Pancreas (tissue), 10 donors: ENCODE data around the gene PSMB2. TPM values are rescaled to one million over a fixed set of nuclear protein-coding genes. Genes with fewer than 3 reads are reported as not detected.
"Not testable (repeated sequence)": the region's sequence is repeated elsewhere in the genome, so short reads cannot be mapped to it uniquely, and the experiment has no call there.

Experiments
- ATAC-seq, 4 donors: fragments of 200-7000 bp; cut with Tn5 transposase; one replicate each; pipeline versions ENCODE4 v1.8.0 to v1.9.1; 2020; ENCODE audit warnings: mild to moderate bottlenecking in 4 of 4, moderate library complexity in 4 of 4
- DNase-seq, 6 donors: peaks; one replicate each; pipeline ENCODE4 v3.0.0-alpha.2; 2020
- FAIRE-seq: peaks from 2 replicates; lab custom pipeline; 2012; peaks lifted over from hg19 to GRCh38; lab: Jason Lieb, UNC
- H3K27ac ChIP-seq, 4 donors: fragments of 200-600 bp; sonication (generic); 1 replicate in 3 of 4; 2 replicates in 1 of 4; pipeline versions ENCODE4 v1.5.0 to v1.8.0; 2020
- H3K27me3 ChIP-seq, 4 donors: fragments of 200-600 bp; one replicate each; pipeline ENCODE4 v1.8.0; 2021
- H3K36me3 ChIP-seq, 3 donors: fragments of 200-600 bp; sonication (generic) in 1 of 3; one replicate each; pipeline versions ENCODE4 v1.5.0 to v1.8.0; 2020 to 2021
- H3K4me1 ChIP-seq, 3 donors: fragments of 200-600 bp; one replicate each; pipeline ENCODE4 v1.8.0; 2021
- H3K4me3 ChIP-seq, 4 donors: fragments of 200-600 bp; sonication (generic) in 2 of 4; one replicate each; pipeline versions ENCODE4 v1.5.0 to v1.8.0; 2020 to 2021
- H3K9me3 ChIP-seq, 4 donors: fragments of 200-600 bp; one replicate each; pipeline ENCODE4 v1.8.0; 2021
- CTCF ChIP-seq, 4 donors: fragments of 200-600 bp; sonication (generic) in 3 of 4; IDR thresholded peaks; one replicate each; pipeline versions ENCODE4 v1.5.0 to v1.8.0; 2021; ENCODE audit warnings: antibody characterized with exemption in 4 of 4
- WGBS, 2 donors: extraction: QIAGEN DNeasy Blood & Tissue Kit; methylation state at CpG; one replicate each; pipeline ENCODE4 v1.1.7; 2013; 5-methylcytosine and 5-hydroxymethylcytosine counted together
- intact Hi-C, 3 donors: fragments of 100-400 bp; cut with DNase I; formaldehyde crosslinking; loops; one replicate each; pipeline versions ENCODE4 v1.11.1 to v1.14.2; 2022
- polyA plus RNA-seq, 2 donors: library from polyadenylated mRNA; stranded (reverse); fragments of 200-250 nt; gene quantifications; one replicate each; pipeline ENCODE4 v1.2.3, GENCODE V29; 2013
- total RNA-seq, 6 donors: library from RNA; stranded (reverse); fragmentation: NEBNext Ultra II Directional in 4 of 6; extraction: Animal tissue kit (Norgen Biotek cat#: 25700) in 4 of 6; gene quantifications; one replicate each; pipeline versions ENCODE4 v1.2.1 to v1.2.4, GENCODE V29; 2021 to 2023
- donor health status: healthy with polysubstance abuse.
- donor health status: DM: no; HTN: no; CAD: no; lungs with moderate emphysema.
- donor health status: DM: no; HTN: no; CAD: no.
- donor health status: control.
- donor health status: control.
- donor health status: Bipolar disorder and iron deficiency.
- donor health status: DM: yes; HTN: yes; CAD: no.
- donor health status: DM: no; HTN: no; CAD: no.
- donor health status: DM: no; HTN: no; CAD: no.
- donor health status: DM: yes; HTN: yes; CAD: no.

Gene PSMB2
- total RNA-seq (10 to 100 TPM; 13.2 to 24.2 (median 21.0) TPM), polyA plus RNA-seq (10 to 100 TPM; 13.7 to 23.8 TPM)

- H3K4me3 ChIP-seq = peak within 1 kb of the TSS; percentile 57 to 80 (median 72)
- DNase-seq (peak; percentile 94 to 99 (median 97)), ATAC-seq (peak; percentile 93 to 97 (median 96)), FAIRE-seq (peak; percentile 32)
- H3K27me3 ChIP-seq = no peaks in the 10 kb centered on the region
- 0 to 1% methylated on average over 43 of the region's 43 CpGs for WGBS, 2 donors
- peaks cover 8 to 33% (median 31%) of the 10 kb centered on the region in 3 donors for H3K4me1 ChIP-seq
- intact Hi-C loops = no loop called here
- no peaks in the 10 kb centered on the region for H3K36me3 ChIP-seq
- no peak for TF ChIP-seq CTCF (IDR thresholded peaks at IDR 0.05)
- no peaks in the 10 kb centered on the region for H3K9me3 ChIP-seq
- H3K27ac ChIP-seq = peak within 1 kb of the TSS; percentile 63 to 95 (median 84)
Measured at GRCh38 chr1:35641233-35641866, at the start of gene PSMB2. Gene PSMB2 (minus strand): TSS chr1:35641526. CDS start chr1:35641432, 94 bp downstream.

- no peak for TF ChIP-seq CTCF (IDR thresholded peaks at IDR 0.05)
- FAIRE-seq (no peak), DNase-seq (no peak), ATAC-seq (no peak)
- Histone ChIP-seq H3K27ac (no peak overlapping the region), H3K27me3 (no peaks in the 10 kb centered on the region), H3K9me3 (no peaks in the 10 kb centered on the region), H3K4me1 (no peaks in the 10 kb centered on the region), H3K36me3 (no peaks in the 10 kb centered on the region), H3K4me3 (no peak overlapping the region)
- intact Hi-C loops = no loop called here
- 53 to 56% methylated on average over 9 of the region's 9 CpGs for WGBS, 2 donors
Measured at GRCh38 chr1:35691080-35691479, 49.8 kb upstream of the PSMB2 start.

GRCh38 chr1:35690103-35690502, 48.8 kb upstream of the PSMB2 start:
- H3K27ac ChIP-seq, FAIRE-seq, intact Hi-C loops, H3K27me3 ChIP-seq, H3K4me1 ChIP-seq, ATAC-seq, H3K9me3 ChIP-seq, H3K36me3 ChIP-seq, DNase-seq, H3K4me3 ChIP-seq: not testable (repeated sequence)
- WGBS, 2 donors = 87 to 88% methylated on average over 4 of the region's 4 CpGs

- Histone ChIP-seq H3K4me3 (no peak overlapping the region), H3K27me3 (no peaks in the 10 kb centered on the region), H3K36me3 (no peaks in the 10 kb centered on the region), H3K27ac (no peak overlapping the region), H3K4me1 (no peaks in the 10 kb centered on the region), H3K9me3 (no peaks in the 10 kb centered on the region)
- TF ChIP-seq CTCF (IDR thresholded peaks at IDR 0.05) = no peak
- intact Hi-C loops = no loop called here
- FAIRE-seq = no peak
- no peak for DNase-seq
- WGBS, 2 donors = 71 to 80% methylated on average over 5 of the region's 5 CpGs
- no peak for ATAC-seq
Measured at GRCh38 chr1:35688161-35688560, 46.8 kb upstream of the PSMB2 start.

- no peaks in the 10 kb centered on the region for H3K4me1 ChIP-seq
- no peak overlapping the region for H3K27ac ChIP-seq
- FAIRE-seq (no peak), ATAC-seq (no peak), DNase-seq (no peak)
- H3K9me3 ChIP-seq = no peaks in the 10 kb centered on the region
- H3K4me3 ChIP-seq = no peak overlapping the region
- WGBS, 2 donors = 57 to 68% methylated on average over 5 of the region's 5 CpGs
- intact Hi-C loops = no loop called here
- no peaks in the 10 kb centered on the region for H3K27me3 ChIP-seq
- TF ChIP-seq CTCF (IDR thresholded peaks at IDR 0.05) = no peak
- H3K36me3 ChIP-seq = no peaks in the 10 kb centered on the region
Measured at GRCh38 chr1:35683012-35683411, 41.7 kb upstream of the PSMB2 start.
